Neural progenitor cell (in vitro differentiated cells): ENCODE measurements around the gene NSMF. TPM values are rescaled to one million over a fixed set of nuclear protein-coding genes. Genes with fewer than 3 reads are reported as not detected.

Experiments
- DNase-seq: peaks from one replicate; pipeline ENCODE4 v3.0.0-alpha.2; 2016; ENCODE audit warnings: low spot score
- H2AFZ ChIP-seq: fragments of 200-600 bp; sonication (generic); replicated peaks from 2 replicates; pipeline ENCODE4 v1.6.1; 2016; ENCODE audit warnings: antibody characterized with exemption
- H3F3A ChIP-seq: fragments of 200-600 bp; sonication (generic); 2 replicates; pipeline ENCODE4 v1.6.1; 2016; ENCODE audit warnings: antibody characterized with exemption, low read depth
- H3K27ac ChIP-seq: fragments of 200-600 bp; sonication (generic); 2 replicates; pipeline ENCODE4 v1.5.1; 2016; ENCODE audit warnings: mild to moderate bottlenecking
- H3K27me3 ChIP-seq: fragments of 200-600 bp; sonication (generic); 2 replicates; pipeline ENCODE4 v1.6.1; 2016; ENCODE audit warnings: mild to moderate bottlenecking, moderate library complexity
- H3K36me3 ChIP-seq: fragments of 200-600 bp; sonication (generic); 2 replicates; pipeline ENCODE4 v1.5.1; 2016
- H3K4me1 ChIP-seq: fragments of 200-600 bp; sonication (generic); 2 replicates; pipeline ENCODE4 v1.6.1; 2016; ENCODE audit warnings: mixed run types
- H3K4me2 ChIP-seq: fragments of 200-600 bp; sonication (generic); 2 replicates; pipeline ENCODE4 v1.6.1; 2016
- H3K4me3 ChIP-seq: fragments of 200-600 bp; sonication (generic); 2 replicates; pipeline ENCODE4 v1.5.1; 2016
- H3K79me2 ChIP-seq: fragments of 200-600 bp; sonication (generic); 2 replicates; pipeline ENCODE4 v1.6.1; 2016; ENCODE audit warnings: low read depth
- H3K9ac ChIP-seq: fragments of 200-600 bp; sonication (generic); 2 replicates; pipeline ENCODE4 v1.6.1; 2016
- H3K9me3 ChIP-seq: fragments of 200-600 bp; sonication (generic); 2 replicates; pipeline ENCODE4 v1.5.1; 2016; ENCODE audit warnings: low read depth
- H4K20me1 ChIP-seq: fragments of 200-600 bp; sonication (generic); 2 replicates; pipeline ENCODE4 v1.6.1; 2016; ENCODE audit warnings: low read depth
- H3K27ac Mint-ChIP-seq: 3 replicates; pipeline ENCODE4 v1.8.0; 2021; ENCODE audit warnings: mixed read lengths
- H3K27me3 Mint-ChIP-seq: 2 replicates; pipeline ENCODE4 v1.8.0; 2022; ENCODE audit warnings: low read depth, mild to moderate bottlenecking, inconsistent platforms, moderate library complexity, mixed read lengths; ENCODE audit not compliant: insufficient read depth
- H3K36me3 Mint-ChIP-seq: 3 replicates; pipeline ENCODE4 v1.8.0; 2021; ENCODE audit warnings: mixed read lengths
- H3K4me1 Mint-ChIP-seq: 3 replicates; pipeline ENCODE4 v1.8.0; 2021; ENCODE audit warnings: mixed read lengths
- H3K4me3 Mint-ChIP-seq: 3 replicates; pipeline ENCODE4 v1.8.0; 2021; ENCODE audit warnings: mild to moderate bottlenecking, moderate library complexity, mixed read lengths
- H3K9me3 Mint-ChIP-seq: 3 replicates; pipeline ENCODE4 v1.8.0; 2020; ENCODE audit warnings: mixed read lengths
- EZH2 ChIP-seq: fragments of 200-600 bp; sonication (generic); IDR thresholded peaks from 2 replicates; pipeline ENCODE4 v1.6.1; 2017; ENCODE audit warnings: antibody characterized with exemption, mild to moderate bottlenecking, moderate library complexity
- EZH2phosphoT487 ChIP-seq: fragments of 200-600 bp; sonication (generic); IDR thresholded peaks from 2 replicates; pipeline ENCODE4 v1.6.1; 2017; ENCODE audit warnings: antibody characterized with exemption
- total RNA-seq: library from RNA; depleted of rRNA; stranded (reverse); fragments of >200 nt; gene quantifications from 2 replicates; pipeline ENCODE4 v1.2.3, GENCODE V29; 2015; ENCODE audit warnings: low replicate concordance
- TF ChIP-seq, protein P1 (sequence below): fragments of 200-600 bp; sonication (generic); IDR thresholded peaks from 2 replicates; pipeline ENCODE4 v1.5.1; 2017; ENCODE audit warnings: antibody characterized with exemption, mild to moderate bottlenecking

The NSMF gene
- total RNA-seq, 1 donor from 2014 or later: 17.1 TPM

DNA sequence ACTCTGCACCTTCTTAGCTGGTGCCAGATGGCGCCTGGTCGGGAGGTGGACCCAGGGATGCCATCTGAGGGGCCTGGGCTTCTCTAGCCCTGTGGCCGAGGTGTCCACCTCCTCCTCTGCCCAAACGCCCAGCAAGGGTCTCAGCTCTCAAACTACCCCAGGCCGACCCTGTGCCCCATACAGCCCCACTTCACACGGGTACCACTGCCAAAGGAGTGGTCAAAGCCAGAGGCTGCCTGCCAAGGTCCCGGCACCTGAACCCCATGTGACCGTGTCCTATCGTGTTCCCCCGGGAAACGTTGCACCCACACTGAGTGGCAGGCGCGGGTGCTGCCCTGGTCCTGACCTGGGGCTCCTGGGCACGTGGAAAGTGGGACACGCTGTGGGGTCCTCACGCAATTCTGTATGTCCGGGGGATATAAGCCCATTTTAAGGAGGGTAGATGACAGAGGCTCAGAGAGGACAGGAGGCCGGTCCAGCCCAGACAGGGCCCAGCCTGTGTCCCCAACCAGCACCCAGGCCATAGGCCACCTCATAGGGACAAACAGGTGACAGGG lies 19.9 kb downstream of the NSMF start:
- DNase-seq: no peak
- Histone ChIP-seq H3K36me3 (no peaks in the 10 kb centered on the region), H3K4me3 (no peak overlapping the region), H3K9ac (no peak overlapping the region), H2AFZ (no peak overlapping the region), H3F3A (peaks cover 8% of the 10 kb centered on the region), H3K4me2 (no peak overlapping the region), H4K20me1 (no peaks in the 10 kb centered on the region), H3K79me2 (no peaks in the 10 kb centered on the region), H3K27me3 (peaks cover 30% of the 10 kb centered on the region), H3K27ac (no peak overlapping the region), H3K4me1 (no peaks in the 10 kb centered on the region), H3K9me3 (no peaks in the 10 kb centered on the region)
- no peak overlapping the region for H3K27ac Mint-ChIP-seq
- peaks cover 2% of the 10 kb centered on the region for H3K4me1 Mint-ChIP-seq
- peaks cover 2% of the 10 kb centered on the region for H3K27me3 Mint-ChIP-seq
- no peak for TF ChIP-seq EZH2phosphoT487
- TF ChIP-seq EZH2: no peak
- TF ChIP-seq, protein P1, sequence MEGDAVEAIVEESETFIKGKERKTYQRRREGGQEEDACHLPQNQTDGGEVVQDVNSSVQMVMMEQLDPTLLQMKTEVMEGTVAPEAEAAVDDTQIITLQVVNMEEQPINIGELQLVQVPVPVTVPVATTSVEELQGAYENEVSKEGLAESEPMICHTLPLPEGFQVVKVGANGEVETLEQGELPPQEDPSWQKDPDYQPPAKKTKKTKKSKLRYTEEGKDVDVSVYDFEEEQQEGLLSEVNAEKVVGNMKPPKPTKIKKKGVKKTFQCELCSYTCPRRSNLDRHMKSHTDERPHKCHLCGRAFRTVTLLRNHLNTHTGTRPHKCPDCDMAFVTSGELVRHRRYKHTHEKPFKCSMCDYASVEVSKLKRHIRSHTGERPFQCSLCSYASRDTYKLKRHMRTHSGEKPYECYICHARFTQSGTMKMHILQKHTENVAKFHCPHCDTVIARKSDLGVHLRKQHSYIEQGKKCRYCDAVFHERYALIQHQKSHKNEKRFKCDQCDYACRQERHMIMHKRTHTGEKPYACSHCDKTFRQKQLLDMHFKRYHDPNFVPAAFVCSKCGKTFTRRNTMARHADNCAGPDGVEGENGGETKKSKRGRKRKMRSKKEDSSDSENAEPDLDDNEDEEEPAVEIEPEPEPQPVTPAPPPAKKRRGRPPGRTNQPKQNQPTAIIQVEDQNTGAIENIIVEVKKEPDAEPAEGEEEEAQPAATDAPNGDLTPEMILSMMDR: no peak
- no peaks in the 10 kb centered on the region for H3K9me3 Mint-ChIP-seq
- no peaks in the 10 kb centered on the region for H3K36me3 Mint-ChIP-seq
- H3K4me3 Mint-ChIP-seq: peak overlapping the region; percentile 63

DNA sequence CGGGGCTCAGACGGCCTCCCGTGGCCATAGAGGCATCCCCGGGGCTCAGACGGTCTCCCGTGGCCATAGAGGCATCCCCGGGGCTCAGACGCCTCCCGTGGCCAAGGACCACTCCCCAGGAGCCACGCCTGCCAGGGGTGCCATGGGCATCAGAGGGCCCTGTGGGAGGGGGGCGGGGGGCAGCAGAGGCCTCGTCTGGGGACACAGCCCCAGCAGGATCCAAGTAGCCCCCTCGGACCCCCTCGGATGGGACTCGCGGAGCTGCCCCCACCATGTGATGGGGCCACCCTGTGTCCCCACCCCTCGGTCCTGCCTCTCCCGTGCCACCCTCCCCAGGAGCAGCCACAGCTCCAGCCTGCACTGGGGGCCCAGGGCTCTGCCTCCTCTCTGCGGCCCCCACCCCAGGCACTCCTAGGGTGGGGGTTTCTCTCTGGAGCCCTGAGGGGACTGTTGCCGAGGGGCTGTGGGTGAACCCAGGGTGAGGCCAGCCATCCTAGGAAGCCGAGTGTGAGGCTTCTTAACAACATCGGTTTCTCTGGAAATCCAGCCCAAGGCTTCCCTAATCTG lies 20.5 kb downstream of the NSMF start:
- TF ChIP-seq, protein P1: no peak
- Histone ChIP-seq H3K9me3 (no peaks in the 10 kb centered on the region), H3K4me3 (no peak overlapping the region), H3K27ac (no peak overlapping the region), H3K36me3 (no peaks in the 10 kb centered on the region), H3K4me1 (no peaks in the 10 kb centered on the region), H3K27me3 (peaks cover 25% of the 10 kb centered on the region), H3K79me2 (no peaks in the 10 kb centered on the region), H4K20me1 (no peaks in the 10 kb centered on the region), H3K4me2 (no peak overlapping the region), H3K9ac (no peak overlapping the region), H2AFZ (no peak overlapping the region), H3F3A (peaks cover 6% of the 10 kb centered on the region)
- Mint-ChIP-seq H3K4me1 (peaks cover 2% of the 10 kb centered on the region), H3K4me3 (no peak overlapping the region), H3K36me3 (no peaks in the 10 kb centered on the region), H3K9me3 (no peaks in the 10 kb centered on the region), H3K27ac (no peak overlapping the region), H3K27me3 (no peaks in the 10 kb centered on the region)
- no peak for DNase-seq

DNA sequence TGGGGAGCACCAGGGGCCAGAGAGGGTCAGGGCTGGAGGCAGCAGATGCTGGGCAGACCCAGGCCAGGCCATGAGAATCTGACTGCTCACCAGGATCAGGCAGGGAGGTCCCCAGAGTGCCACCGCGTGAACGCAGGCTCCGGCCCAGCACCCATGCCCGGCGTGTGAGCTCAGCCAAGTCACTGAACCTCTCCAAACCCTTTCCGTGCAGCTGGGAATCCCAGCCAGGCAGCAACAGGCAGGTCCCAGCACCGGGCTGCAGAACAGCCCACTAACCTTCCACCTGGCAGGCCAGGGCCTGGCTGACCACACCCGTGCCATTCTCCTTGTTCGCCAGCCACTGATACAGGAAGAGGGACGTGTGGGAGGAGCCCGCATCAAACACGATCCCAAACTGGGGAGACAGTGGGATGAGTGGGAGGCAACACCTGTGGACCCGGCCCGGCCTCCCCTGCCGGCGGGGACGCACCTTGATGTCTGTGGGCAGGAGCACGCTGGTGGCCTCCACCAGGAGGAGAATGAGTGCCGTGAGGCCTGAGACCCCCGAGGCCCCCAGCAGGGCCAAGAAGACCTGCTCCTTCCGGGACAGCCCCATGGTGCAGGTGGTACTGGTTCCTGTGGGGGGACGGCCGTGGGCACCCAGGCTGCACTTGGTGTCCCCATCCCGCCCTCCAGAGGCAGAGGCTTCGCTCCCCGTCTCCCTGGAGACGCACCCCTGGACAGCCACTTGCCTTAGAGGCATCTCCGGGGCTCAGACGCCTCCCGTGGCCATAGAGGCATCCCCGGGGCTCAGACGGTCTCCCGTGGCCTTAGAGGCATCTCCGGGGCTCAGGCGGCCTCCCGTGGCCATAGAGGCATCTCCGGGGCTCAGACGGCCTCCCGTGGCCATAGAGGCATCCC lies 21.2 kb downstream of the NSMF start:
- H3K4me2 ChIP-seq: no peak overlapping the region
- H2AFZ ChIP-seq: no peak overlapping the region
- H3K4me1 Mint-ChIP-seq: peaks cover 2% of the 10 kb centered on the region
- TF ChIP-seq, protein P1: no peak
- no peak for TF ChIP-seq EZH2phosphoT487
- no peak for TF ChIP-seq EZH2
- H4K20me1 ChIP-seq: no peaks in the 10 kb centered on the region
- DNase-seq: no peak
- H3K4me3 Mint-ChIP-seq: no peak overlapping the region
- H3K27ac ChIP-seq: no peak overlapping the region
- H3K9me3 Mint-ChIP-seq: no peaks in the 10 kb centered on the region
- H3F3A ChIP-seq: peaks cover 6% of the 10 kb centered on the region
- H3K36me3 Mint-ChIP-seq: no peaks in the 10 kb centered on the region
- H3K27ac Mint-ChIP-seq: no peak overlapping the region
- H3K27me3 Mint-ChIP-seq: no peaks in the 10 kb centered on the region
- no peaks in the 10 kb centered on the region for H3K79me2 ChIP-seq
- no peaks in the 10 kb centered on the region for H3K36me3 ChIP-seq
- no peak overlapping the region for H3K4me3 ChIP-seq
- H3K4me1 ChIP-seq: no peaks in the 10 kb centered on the region
- H3K9ac ChIP-seq: no peak overlapping the region
- H3K27me3 ChIP-seq: peaks cover 18% of the 10 kb centered on the region
- H3K9me3 ChIP-seq: no peaks in the 10 kb centered on the region
